HG02623 (cell line): ENCODE data around the gene MYO7B.

Source experiments
- ATAC-seq: cut with Tn5 transposase; IDR thresholded peaks from one replicate; pipeline ENCODE4 v1.9.1; 2021; ENCODE audit warnings: moderate library complexity; ENCODE audit not compliant: unreplicated experiment

MYO7B gene

GRCh38 chr2:127674241-127675209 is 139.0 kb downstream of the MYO7B start:
- ATAC-seq: no peak

DNA sequence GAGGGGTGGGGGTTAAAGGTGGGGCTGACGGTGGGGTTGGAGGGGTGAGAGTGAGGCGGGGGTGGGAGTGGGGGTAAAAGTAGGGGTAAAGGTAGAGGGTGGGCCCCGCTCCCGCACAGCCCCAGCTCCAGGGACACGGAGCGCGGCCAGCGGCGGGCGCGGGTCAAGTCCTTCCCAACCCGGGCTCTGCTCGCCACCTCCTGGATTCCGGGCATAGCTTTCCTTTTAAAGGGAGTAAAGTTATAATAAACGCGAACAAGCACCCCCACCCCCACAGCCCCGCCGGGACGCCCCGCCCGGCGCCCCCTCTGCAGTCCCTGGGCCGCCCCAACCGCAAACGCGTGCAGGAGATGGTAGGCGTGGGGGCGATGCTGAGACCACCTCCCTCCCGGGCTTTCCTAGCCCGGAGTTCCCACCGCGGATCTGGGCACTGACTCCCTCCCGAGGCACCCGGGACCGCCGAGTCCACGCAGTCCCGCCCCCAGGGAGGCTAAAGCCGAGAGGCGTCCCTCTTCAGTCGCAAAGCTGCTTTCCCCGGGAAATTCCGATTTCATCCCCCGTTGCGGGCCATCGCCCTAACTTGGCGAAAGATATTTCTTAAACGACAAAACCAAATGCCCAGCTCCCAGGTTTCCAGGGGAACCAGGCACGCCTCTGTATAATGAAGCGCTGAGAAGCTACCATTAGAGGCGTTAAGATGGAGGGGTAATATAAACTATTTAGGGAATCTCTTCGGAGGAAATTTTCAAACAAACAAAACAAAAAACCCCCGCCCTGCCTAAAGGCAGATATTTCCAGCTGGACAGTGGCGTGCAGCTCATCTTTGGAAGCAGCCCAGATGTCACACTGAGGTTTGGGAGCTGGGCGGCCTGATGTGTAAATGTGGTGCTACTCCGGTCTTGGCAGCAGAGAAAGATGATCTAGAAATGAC is 140.1 kb downstream of the MYO7B start, which contains the start of gene LIMS2:
Gene LIMS2, minus strand, starts transcription at position 200 of the 931 bp plus-strand sequence. CDS start 506 bp downstream, outside the sequence.
- ATAC-seq: no peak

DNA sequence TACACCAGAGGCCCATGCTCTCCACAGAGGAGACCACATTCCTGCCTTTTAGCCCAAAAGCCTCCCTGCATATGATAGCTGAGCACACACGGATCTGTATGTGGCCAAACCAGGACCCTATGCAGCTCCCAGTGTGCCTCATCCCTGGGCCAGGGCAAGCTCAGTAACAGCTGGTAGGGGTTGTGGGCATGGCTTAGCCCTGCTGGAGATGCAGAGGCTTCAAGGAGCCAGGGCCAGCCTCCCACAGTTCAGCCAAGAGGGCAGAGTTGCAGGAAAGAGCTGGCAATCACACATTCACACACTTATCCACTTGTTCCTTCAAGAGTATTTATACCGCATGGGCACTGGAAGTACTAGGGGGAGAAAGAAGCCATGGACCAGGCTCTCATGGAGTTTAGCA is 141.4 kb downstream of the MYO7B start:
- no peak for ATAC-seq

GRCh38 chr2:127678531-127678930 is 143.0 kb downstream of the MYO7B start:
- ATAC-seq: no peak

DNA sequence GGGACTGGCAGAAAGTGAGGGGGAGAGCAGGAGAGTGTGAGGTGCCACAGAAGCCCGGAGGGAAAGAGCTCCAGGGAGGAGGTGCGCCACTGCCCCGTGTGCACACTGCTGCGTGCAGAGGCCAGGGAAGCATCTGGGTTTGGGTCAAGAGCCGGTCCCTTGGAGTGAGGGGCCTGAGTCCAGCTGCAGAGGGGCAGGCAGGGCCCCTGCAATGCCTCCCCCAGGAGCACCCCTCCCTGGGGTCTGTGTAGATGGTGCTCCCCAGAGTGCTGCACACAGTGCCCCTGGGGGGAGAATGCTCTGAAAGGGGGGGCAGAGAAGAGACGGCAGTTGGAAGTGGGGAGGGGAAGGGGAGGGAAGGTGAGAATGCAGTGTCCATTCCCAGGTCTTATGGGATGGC is 143.5 kb downstream of the MYO7B start:
- no peak for ATAC-seq

DNA sequence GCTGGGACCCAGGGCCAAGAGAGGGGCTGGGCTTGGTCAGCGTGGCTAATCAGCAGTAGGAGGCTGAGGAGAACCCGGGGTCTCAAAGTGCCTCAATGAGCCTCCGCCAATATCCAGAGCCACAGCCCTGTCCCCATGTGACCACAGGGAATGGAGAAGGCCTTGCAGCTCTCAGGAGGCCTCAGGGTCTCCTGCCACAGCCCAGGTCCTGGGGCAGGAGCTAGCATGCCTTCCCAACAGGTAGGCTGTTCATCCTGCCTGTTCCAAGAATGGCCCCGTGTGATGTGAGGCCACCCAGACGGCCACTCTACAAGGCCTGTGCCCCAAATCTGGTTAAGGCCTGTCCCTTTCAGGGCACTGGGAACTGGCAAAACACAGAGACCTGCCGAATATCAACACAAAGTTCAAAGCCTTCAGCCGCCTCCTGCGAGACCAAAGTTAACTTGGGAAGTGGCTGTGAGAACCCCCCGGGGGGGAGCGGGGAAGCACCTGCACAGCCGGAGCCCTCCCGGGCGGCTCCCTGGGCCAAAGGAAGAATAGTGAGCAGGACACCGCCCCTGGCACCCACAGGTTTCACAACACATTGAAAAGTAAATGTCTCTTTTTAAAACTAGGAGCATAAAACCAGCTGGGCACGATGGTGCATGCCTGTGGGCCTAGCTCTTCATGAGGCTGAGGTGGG is 144.3 kb downstream of the MYO7B start:
- ATAC-seq: no peak

DNA sequence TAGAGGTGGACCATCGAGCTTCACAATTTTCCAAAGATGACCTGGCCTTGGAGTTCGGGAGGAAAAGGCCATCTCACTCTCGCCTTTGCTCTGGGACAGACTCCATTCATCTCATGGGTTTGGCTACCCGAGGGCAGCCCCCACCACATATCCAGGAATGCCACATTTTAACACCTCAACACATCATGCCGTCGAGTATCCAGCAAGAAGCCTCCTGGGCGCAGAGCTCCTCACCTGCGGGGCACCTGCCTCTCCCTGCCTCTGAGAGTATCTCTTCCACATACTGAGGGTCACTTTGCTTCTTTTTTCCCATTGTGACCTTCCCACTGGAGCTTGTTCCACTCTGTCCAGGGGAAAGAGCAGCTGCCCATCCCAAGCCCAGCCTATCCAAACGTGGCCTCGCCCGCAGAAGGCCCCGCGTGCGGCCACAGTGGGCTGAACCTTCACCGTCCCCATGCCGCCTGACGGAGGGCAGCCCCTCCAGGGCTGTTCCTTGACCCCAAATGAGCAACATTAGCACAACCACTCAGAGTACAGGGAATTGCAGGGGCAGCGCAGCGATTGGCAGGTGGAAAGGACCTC is 145.3 kb downstream of the MYO7B start:
- no peak for ATAC-seq

GRCh38 chr2:127681288-127681804 is 145.9 kb downstream of the MYO7B start:
- ATAC-seq: no peak

DNA sequence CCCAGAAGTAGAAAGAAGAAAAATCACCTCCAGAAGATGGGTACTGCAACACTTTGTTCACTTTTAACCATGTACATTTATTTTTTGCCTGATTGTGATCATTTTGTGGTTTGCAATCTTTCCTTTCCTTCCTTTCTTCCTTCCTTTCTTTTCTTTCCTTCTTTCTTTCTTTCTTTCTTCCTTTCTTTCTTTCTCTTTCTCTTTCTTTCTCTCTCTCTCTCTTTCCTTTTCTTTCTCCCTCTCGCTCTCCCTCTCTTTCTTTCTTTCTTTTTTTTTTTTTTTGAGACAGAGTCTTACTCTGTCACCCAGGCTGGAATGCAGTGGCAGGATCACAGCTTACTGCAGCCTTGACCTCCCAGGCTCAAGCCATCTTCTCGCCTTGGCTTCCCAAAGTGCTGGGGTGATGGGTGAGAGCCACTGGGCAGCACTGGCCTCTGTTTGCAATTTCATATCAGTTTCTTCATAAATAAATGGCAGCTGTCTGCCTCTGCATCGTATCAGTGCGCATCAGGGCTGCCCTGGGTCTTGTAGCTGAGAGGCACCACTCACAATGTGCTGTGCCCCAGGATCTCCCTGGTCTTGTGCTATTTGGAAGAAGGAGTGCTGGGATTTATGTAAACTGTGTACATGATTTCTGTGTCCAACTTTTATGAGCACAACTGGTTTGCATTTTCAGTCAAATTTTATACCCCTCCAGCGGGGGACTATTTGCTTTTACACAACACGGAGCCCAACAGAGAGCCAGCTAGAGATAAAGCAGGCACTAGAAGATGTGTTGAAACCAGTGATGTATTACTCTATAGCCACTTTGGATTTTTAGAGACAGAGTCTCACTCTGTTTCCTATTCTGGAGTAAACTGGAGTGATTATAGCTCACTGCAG is 146.7 kb downstream of the MYO7B start:
- no peak for ATAC-seq

DNA sequence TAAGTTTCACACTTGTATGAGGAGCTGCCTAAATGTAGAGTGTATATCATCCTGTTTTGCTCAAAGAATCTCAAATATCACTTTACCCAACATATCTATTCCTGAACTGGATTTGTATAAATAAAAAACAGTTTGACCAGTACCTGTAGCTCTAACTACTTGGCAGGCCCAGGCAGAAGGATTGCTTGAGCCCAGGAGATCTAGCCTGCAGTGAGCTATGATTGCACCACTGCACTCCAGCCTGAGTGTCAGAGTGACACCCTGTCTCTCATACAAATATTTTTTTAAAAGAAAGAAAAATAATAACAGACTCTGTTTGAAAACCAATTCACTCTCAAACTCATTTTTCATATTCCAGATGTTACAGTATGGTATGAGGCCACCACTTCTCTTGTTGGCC is 147.6 kb downstream of the MYO7B start:
- ATAC-seq: no peak

- ATAC-seq: no peak
Measured at GRCh38 chr2:127683757-127684156, 148.3 kb downstream of the MYO7B start.

- ATAC-seq: no peak
Measured at GRCh38 chr2:127685410-127686080, 150.1 kb downstream of the MYO7B start.
